Loucy (cell line): ENCODE data around the gene ANO1.

Source experiments
- H2AFZ ChIP-seq: fragments of 200-600 bp; sonication (generic); 2 replicates; pipeline ENCODE4 v1.6.0; 2016; ENCODE audit warnings: antibody characterized with exemption, mild to moderate bottlenecking, low read length, moderate library complexity
- H3F3A ChIP-seq: fragments of 200-600 bp; 2 replicates; pipeline ENCODE4 v1.6.0; 2016; ENCODE audit warnings: antibody characterized with exemption, low read depth, mild to moderate bottlenecking
- H3K27me3 ChIP-seq: fragments of 200-600 bp; sonication (generic); 2 replicates; pipeline ENCODE4 v1.6.1; 2014; ENCODE audit warnings: low read length, mild to moderate bottlenecking; ENCODE audit not compliant: insufficient read depth, poor library complexity, severe bottlenecking
- H3K36me3 ChIP-seq: fragments of 200-600 bp; sonication (generic); 2 replicates; pipeline ENCODE4 v1.6.1; 2016; ENCODE audit warnings: low read length; ENCODE audit not compliant: insufficient read depth
- H3K4me1 ChIP-seq: fragments of 200-600 bp; sonication (generic); 2 replicates; pipeline ENCODE4 v1.5.1; 2014; ENCODE audit warnings: low read length, mild to moderate bottlenecking; ENCODE audit not compliant: insufficient read depth, poor library complexity, severe bottlenecking
- H3K4me2 ChIP-seq: fragments of 200-600 bp; sonication (generic); 2 replicates; pipeline ENCODE4 v1.6.0; 2014; ENCODE audit warnings: antibody characterized with exemption, low read length, low read depth, mild to moderate bottlenecking; ENCODE audit not compliant: poor library complexity, severe bottlenecking
- H3K4me3 ChIP-seq: fragments of 200-600 bp; sonication (generic); 2 replicates; pipeline ENCODE4 v1.5.1; 2014; ENCODE audit warnings: low read length, mild to moderate bottlenecking, mixed read lengths; ENCODE audit not compliant: poor library complexity, severe bottlenecking
- H3K79me2 ChIP-seq: fragments of 200-600 bp; sonication (generic); 2 replicates; pipeline ENCODE4 v1.6.1; 2014; ENCODE audit warnings: low read length; ENCODE audit not compliant: insufficient read depth
- H3K9ac ChIP-seq: fragments of 200-600 bp; sonication (generic); 2 replicates; pipeline ENCODE4 v1.6.0; 2014; ENCODE audit warnings: mild to moderate bottlenecking, low read depth, low read length, moderate library complexity; ENCODE audit not compliant: poor library complexity, severe bottlenecking
- H3K9me2 ChIP-seq: fragments of 200-600 bp; sonication (generic); replicated peaks from 2 replicates; pipeline ENCODE4 v1.6.1; 2016; ENCODE audit warnings: low read depth, low read length, mixed read lengths
- H3K9me3 ChIP-seq: fragments of 200-600 bp; sonication (generic); 2 replicates; pipeline ENCODE4 v1.6.1; 2014; ENCODE audit warnings: mild to moderate bottlenecking, antibody characterized with exemption, low read length, low read depth; ENCODE audit not compliant: insufficient read depth
- H4K20me1 ChIP-seq: fragments of 200-600 bp; sonication (generic); 2 replicates; pipeline ENCODE4 v1.6.0; 2014; ENCODE audit warnings: antibody characterized with exemption, low read length, mild to moderate bottlenecking; ENCODE audit not compliant: insufficient read depth, poor library complexity, severe bottlenecking
- EZH2phosphoT487 ChIP-seq: fragments of 200-600 bp; IDR thresholded peaks from 2 replicates; pipeline ENCODE4 v1.6.1; 2018; ENCODE audit warnings: antibody characterized with exemption, mild to moderate bottlenecking, moderate library complexity, borderline replicate concordance

The ANO1 gene

DNA sequence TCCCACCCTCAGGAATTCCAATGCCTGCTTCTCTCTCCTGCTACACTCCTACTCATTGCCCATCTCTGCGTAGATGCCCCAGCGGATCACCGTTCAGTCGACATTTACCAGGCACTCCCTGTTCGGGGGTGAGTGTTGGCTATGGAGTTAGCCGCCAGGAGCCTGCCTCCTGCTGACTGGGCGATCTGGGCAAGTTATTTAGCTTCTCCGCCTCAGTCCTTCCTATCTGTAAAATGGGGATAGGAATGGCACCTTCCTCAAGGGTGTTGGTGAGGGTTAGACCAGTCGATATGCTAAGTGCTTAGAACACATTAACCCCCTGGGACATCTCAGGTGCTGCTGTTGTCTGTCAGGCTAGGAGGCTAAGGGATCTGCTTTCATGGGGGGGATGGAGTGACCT lies 155.8 kb downstream of the ANO1 start:
- no peak overlapping the region for H3K4me3 ChIP-seq
- no peaks in the 10 kb centered on the region for H3K9me3 ChIP-seq
- no peaks in the 10 kb centered on the region for H3F3A ChIP-seq
- no peak overlapping the region for H3K4me2 ChIP-seq
- no peaks in the 10 kb centered on the region for H3K79me2 ChIP-seq
- H3K27me3 ChIP-seq, result no peaks in the 10 kb centered on the region
- no peak overlapping the region for H2AFZ ChIP-seq
- H4K20me1 ChIP-seq, result no peaks in the 10 kb centered on the region
- H3K4me1 ChIP-seq, result no peaks in the 10 kb centered on the region
- H3K9me2 ChIP-seq, result no peaks in the 10 kb centered on the region
- H3K36me3 ChIP-seq, result no peaks in the 10 kb centered on the region
- no peak overlapping the region for H3K9ac ChIP-seq
- TF ChIP-seq EZH2phosphoT487, result no peak
